ENCODE data around the gene FBXO42. TPM values are rescaled to one million over a fixed set of nuclear protein-coding genes. Genes with fewer than 3 reads are reported as not detected.

FBXO42 gene
- polyA plus RNA-seq (2011; rRNA removed): 12.4 and 14.0 TPM in 2 replicates
- 6.0 and 7.3 TPM in 2 replicates for polyA plus RNA-seq (2012; cell fraction: cytosol; rRNA removed)
- polyA plus RNA-seq (2012; cell fraction: nucleus; rRNA removed): 7.7 and 11.4 TPM in 2 replicates
- 4.7 to 5.8 TPM (median 5.4 TPM) in 3 replicates for polyA plus RNA-seq (2017; fragmentation: RNase III; extraction: RNeasy Plus Mini Kit Qiagen cat#74134 plus additional on column Dnase treatment)
- polyA minus RNA-seq (2011; rRNA and poly(A)+ RNA removed): 21.1 and 23.2 TPM in 2 replicates

DNA sequence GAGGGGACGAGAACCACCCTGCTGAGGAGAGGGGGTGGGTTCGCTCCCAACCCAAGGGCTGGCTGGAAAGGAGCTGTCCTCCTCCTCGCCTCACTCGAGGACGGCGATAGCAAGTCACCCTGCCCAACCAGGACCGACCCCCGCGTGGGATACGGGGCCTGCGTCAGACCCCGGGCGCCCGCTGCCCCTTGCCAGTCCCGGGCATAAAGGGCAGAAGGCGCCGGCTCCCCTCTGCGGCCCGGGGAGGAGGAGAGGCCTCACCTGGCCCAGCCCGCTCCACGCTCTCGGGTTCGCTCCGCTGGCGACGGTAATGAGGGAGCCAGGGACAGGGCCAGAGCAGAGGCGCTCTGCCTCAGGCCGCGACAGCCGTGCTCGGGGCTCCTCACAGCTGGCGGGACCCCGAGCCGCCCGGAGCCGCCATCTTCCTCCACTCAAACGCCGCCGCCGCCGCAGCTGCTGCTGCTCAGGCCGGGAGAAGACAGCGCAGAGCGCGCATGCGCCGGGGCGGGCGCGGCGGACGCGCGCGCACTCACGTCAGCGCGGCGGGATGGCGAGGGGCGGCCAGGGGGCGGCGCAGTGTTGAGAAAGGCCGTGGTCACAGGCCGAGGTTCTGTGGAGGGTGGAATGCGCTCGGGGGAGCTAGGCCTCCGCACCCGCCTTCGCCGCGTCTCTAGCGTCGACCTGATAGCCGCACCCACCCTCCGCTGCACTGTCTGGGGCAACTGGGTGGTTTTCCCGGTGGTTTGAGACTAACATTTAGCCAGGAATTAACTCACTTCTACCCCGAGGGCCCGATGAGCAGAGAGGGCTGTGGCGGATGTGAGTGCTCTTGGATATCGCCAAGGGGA lies at the start of gene FBXO42:
FBXO42 (minus strand) TSS at position 487 of the 848 bp plus-strand sequence. CDS start 37,062 bp downstream, outside the sequence.
- H3K4me1 ChIP-seq: peaks cover 36% of the 10 kb centered on the region
- peak within 1 kb of the TSS; percentile 96 to 99 for H3K27ac ChIP-seq
- peak within 1 kb of the TSS; percentile 99 for H3K4me2 ChIP-seq
- 0% methylated on average over 12 of the region's 81 CpGs for WGBS (ENCODE audit: missing lambda C conversion rate)
- no peak for FAIRE-seq
- H3K9me3 ChIP-seq: no peaks in the 10 kb centered on the region
- DNase-seq (ENCODE audit: low read depth in 1 of 2, low spot score in 1 of 2): peak; percentile 68 to 87
- ChIA-PET POLR2A (interaction anchor here (0.8 to 1.2 kb wide), 2 partner anchors 15 to 27 kb away, joined by 3 to 5 read pairs; partner anchors contain the start of gene SZRD1), CTCF (interaction anchor here (0.5 to 4.2 kb wide), 9 partner anchors 9 to 221 kb away, joined by 3 to 59 read pairs (median 3); no protein-coding TSS in a partner anchor)
- peak; percentile 93 to 94 for ATAC-seq
- peak within 1 kb of the TSS; percentile 82 for H3K4me3 ChIP-seq
- TF ChIP-seq, protein P1, sequence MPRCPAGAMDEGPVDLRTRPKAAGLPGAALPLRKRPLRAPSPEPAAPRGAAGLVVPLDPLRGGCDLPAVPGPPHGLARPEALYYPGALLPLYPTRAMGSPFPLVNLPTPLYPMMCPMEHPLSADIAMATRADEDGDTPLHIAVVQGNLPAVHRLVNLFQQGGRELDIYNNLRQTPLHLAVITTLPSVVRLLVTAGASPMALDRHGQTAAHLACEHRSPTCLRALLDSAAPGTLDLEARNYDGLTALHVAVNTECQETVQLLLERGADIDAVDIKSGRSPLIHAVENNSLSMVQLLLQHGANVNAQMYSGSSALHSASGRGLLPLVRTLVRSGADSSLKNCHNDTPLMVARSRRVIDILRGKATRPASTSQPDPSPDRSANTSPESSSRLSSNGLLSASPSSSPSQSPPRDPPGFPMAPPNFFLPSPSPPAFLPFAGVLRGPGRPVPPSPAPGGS (IDR thresholded peaks at IDR 0.05): 0 out of 3 replicates have a peak, but pooled peaks have one; percentile 52
- TF ChIP-seq RARB (CRISPR knock-in tag; IDR thresholded peaks at IDR 0.05) (no peak), HOXB13 (CRISPR knock-in tag; IDR thresholded peaks at IDR 0.05; ENCODE audit: low read depth) (no peak), BHLHE40 (IDR thresholded peaks at IDR 0.05; ENCODE audit: low read depth, low read length) (no peak), SREBF2 (IDR thresholded peaks at IDR 0.05) (no peak), RNF2 (IDR thresholded peaks at IDR 0.05; ENCODE audit: borderline replicate concordance, low read depth) (no peak), HDAC2 (IDR thresholded peaks at IDR 0.05) (no peak), CBX2 (IDR thresholded peaks at IDR 0.05; ENCODE audit: borderline replicate concordance, low read depth) (no peak), CHD2 (IDR thresholded peaks at IDR 0.05; ENCODE audit: low read length, partially characterized antibody) (no peak), EHMT2 (IDR thresholded peaks at IDR 0.05; ENCODE audit: low read depth) (no peak), JUN (IDR thresholded peaks at IDR 0.05) (peak in 1 of 2 experiments; percentile 77; a peak in 3 of 5 replicates), HOXA7 (CRISPR knock-in tag; IDR thresholded peaks at IDR 0.05) (no peak), POLR2AphosphoS2 (conservative IDR thresholded peaks at IDR 0.05; ENCODE audit: low read length) (no peak), FOSB (CRISPR knock-in tag; IDR thresholded peaks at IDR 0.05) (no peak), NPAS2 (CRISPR knock-in tag; IDR thresholded peaks at IDR 0.05; ENCODE audit: borderline replicate concordance) (no peak), JUNB (IDR thresholded peaks at IDR 0.05) (no peak), HOXB5 (CRISPR knock-in tag; IDR thresholded peaks at IDR 0.05) (no peak), SMC3 (IDR thresholded peaks at IDR 0.05) (peak; percentile 31; the same call in 1 of the 3 replicates), CHD4 (IDR thresholded peaks at IDR 0.05; ENCODE audit: borderline replicate concordance) (no peak), FOSL2 (IDR thresholded peaks at IDR 0.05) (no peak), FOSL2 (CRISPR knock-in tag; IDR thresholded peaks at IDR 0.05) (no peak), EP300 (IDR thresholded peaks at IDR 0.05) (no peak), ZFP36 (IDR thresholded peaks at IDR 0.05; ENCODE audit: borderline replicate concordance, partially characterized antibody) (no peak), POLR2A (IDR thresholded peaks at IDR 0.05; ENCODE audit: low read length) (peak; percentile 78), TP53 (CRISPR knock-in tag; IDR thresholded peaks at IDR 0.05) (no peak), TFCP2L1 (CRISPR knock-in tag; IDR thresholded peaks at IDR 0.05) (no peak), KDM5A (IDR thresholded peaks at IDR 0.05) (no peak), MYC (IDR thresholded peaks at IDR 0.05; ENCODE audit: borderline replicate concordance, low read length) (no peak), ZSCAN20 (CRISPR knock-in tag; IDR thresholded peaks at IDR 0.05) (no peak), ZNF302 (CRISPR knock-in tag; IDR thresholded peaks at IDR 0.05) (no peak)
- TF ChIP-seq, protein P2, sequence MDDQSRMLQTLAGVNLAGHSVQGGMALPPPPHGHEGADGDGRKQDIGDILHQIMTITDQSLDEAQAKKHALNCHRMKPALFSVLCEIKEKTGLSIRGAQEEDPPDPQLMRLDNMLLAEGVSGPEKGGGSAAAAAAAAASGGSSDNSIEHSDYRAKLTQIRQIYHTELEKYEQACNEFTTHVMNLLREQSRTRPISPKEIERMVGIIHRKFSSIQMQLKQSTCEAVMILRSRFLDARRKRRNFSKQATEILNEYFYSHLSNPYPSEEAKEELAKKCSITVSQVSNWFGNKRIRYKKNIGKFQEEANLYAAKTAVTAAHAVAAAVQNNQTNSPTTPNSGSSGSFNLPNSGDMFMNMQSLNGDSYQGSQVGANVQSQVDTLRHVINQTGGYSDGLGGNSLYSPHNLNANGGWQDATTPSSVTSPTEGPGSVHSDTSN (IDR thresholded peaks at IDR 0.05): 0 out of 2 replicates have a peak, but pooled peaks have one; percentile 7
- TF ChIP-seq, protein P3, sequence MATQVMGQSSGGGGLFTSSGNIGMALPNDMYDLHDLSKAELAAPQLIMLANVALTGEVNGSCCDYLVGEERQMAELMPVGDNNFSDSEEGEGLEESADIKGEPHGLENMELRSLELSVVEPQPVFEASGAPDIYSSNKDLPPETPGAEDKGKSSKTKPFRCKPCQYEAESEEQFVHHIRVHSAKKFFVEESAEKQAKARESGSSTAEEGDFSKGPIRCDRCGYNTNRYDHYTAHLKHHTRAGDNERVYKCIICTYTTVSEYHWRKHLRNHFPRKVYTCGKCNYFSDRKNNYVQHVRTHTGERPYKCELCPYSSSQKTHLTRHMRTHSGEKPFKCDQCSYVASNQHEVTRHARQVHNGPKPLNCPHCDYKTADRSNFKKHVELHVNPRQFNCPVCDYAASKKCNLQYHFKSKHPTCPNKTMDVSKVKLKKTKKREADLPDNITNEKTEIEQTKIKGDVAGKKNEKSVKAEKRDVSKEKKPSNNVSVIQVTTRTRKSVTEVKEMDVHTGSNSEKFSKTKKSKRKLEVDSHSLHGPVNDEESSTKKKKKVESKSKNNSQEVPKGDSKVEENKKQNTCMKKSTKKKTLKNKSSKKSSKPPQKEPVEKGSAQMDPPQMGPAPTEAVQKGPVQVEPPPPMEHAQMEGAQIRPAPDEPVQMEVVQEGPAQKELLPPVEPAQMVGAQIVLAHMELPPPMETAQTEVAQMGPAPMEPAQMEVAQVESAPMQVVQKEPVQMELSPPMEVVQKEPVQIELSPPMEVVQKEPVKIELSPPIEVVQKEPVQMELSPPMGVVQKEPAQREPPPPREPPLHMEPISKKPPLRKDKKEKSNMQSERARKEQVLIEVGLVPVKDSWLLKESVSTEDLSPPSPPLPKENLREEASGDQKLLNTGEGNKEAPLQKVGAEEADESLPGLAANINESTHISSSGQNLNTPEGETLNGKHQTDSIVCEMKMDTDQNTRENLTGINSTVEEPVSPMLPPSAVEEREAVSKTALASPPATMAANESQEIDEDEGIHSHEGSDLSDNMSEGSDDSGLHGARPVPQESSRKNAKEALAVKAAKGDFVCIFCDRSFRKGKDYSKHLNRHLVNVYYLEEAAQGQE (IDR thresholded peaks at IDR 0.05): no peak
- TF ChIP-seq, protein P4, sequence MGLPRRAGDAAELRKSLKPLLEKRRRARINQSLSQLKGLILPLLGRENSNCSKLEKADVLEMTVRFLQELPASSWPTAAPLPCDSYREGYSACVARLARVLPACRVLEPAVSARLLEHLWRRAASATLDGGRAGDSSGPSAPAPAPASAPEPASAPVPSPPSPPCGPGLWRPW (IDR thresholded peaks at IDR 0.05): no peak
- TF ChIP-seq, protein P5, sequence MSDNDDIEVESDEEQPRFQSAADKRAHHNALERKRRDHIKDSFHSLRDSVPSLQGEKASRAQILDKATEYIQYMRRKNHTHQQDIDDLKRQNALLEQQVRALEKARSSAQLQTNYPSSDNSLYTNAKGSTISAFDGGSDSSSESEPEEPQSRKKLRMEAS (IDR thresholded peaks at IDR 0.05): peak; percentile 52
- TF ChIP-seq, protein P6, sequence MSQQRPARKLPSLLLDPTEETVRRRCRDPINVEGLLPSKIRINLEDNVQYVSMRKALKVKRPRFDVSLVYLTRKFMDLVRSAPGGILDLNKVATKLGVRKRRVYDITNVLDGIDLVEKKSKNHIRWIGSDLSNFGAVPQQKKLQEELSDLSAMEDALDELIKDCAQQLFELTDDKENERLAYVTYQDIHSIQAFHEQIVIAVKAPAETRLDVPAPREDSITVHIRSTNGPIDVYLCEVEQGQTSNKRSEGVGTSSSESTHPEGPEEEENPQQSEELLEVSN (IDR thresholded peaks at IDR 0.05; ENCODE audit: borderline replicate concordance, low read depth): peak; percentile 57; the same call in 1 of the 2 replicates
